SW480 (cell line): ENCODE data around the gene EFCAB13.

Experiments used
- DNase-seq: peaks from one replicate; pipeline ENCODE4 v3.0.0-alpha.2; 2016; ENCODE audit warnings: low spot score

The EFCAB13 gene, protein sequence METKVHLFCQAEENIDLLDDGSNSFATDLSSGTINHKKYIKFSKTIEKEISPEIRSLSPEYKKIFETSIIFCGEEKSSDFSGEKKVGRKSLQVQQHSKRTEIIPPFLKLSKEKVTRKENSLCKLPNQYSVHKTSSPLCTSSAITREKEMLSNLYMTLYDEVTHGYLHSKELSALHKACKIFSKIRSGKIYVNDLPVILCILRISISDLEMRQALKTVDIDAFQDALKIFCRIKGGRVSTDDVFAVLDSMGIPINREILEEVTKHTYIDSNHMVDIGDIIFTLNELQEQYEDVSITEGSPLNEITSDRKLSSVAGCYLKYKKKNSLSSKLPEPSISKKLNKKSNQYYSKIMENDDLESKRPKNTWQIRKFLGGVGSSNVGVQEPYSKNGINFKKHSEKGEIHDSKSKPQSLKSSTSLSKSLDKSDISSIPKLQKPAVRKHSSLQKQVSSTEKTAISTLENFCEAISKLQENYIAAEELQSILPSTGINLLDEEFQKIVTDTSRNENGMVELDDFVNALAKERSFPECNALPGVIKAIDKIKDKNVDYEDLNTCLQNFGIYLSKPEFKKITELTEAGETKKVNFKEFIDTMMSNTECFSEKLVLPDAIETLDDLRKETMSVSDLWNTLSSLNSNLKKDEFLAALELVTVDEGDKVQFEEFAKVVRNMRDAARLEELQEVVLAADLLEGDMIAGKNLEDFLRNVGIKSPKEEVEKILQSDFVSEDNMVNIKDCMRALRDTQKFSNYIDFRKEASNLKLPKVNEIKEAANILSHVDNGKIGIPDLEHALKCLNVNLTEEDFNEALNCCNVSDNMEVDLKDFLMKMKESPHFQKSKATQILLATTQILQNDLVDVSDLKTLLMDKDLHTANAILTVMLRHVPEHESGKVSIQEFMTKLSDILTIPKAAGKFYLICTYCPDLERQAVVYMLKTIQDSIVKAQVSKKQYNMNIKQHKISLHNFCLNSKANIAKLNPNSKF

DNA sequence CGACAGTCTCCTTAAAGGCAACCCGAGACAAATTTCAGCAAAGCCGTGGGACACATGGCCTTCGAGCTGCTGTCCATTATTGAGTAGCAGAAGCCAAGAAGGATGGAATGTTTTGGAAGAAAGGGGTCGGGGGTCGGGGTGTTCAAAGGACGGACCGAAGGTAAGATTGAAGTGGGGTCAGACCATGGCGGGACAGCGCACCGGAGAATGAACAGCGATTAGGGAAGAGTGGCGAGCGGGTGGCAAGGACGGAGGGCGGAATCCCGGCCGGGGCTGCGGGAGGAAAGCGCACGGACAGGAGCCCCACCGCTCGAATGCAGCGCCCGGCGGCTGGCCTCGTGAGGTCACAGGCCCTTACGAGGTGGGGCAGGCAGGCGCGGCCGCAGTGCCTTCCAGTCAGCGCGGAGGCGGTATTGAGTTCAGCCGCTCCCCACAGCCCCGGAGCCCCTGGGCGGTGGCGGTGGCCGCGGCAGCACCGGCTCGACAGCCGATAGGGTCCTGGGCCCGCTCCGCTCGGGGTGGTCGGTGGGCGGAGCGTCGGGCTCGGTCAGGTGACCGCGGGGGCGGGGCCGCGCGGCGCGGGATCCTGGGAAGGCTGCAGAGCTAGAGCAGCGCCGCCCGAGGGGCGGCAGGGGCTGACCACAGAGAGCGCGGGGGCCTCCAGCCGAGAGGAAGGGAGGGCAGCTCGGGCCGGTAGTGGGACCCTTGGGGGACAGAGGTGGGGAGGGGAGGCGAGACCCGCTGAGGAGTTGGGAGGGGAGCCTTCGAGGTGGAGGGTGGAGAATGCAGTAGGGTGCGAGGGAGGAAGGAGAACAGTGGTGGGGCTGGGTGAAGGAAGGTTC, at the start of gene EFCAB13:
Gene EFCAB13, plus strand, starts transcription at position 574 of the 842 bp plus-strand sequence. CDS start 4,399 bp downstream, outside the sequence.
- peak; percentile 85 for DNase-seq

DNA sequence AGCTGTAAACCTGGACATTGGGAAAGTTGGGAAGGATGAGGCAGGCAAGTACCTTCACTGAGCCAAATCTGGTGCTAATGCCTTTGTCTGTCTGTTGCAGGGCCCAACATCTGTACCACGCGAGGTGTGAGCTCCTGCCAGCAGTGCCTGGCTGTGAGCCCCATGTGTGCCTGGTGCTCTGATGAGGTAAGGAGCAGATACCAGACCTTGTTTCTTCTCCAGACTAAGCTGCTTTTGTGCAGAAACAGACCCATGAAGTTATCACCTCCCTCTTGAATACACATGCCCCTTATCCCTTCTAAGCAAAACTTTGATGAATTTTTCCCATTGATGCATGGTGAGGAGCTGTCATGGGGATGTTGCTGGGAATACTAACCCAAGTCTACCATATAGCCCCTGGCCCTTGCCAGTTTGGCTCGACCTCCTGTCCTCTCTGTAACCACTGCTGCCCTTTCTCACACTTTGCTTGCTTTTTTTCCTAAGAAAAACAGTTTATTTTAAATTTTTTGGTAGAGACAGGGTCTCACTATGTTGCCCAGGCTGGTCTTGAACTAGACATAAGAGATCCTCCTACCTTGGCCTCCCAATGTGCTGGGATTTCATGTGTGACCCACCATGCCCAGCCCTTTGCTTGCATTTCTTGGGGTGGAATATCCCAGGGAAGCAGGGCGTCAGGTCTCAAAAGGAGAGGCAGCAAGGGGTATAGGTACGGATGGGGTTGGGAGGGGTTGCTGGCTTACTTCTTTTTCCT, 49.3 kb upstream of the EFCAB13 start:
- no peak for DNase-seq

DNA sequence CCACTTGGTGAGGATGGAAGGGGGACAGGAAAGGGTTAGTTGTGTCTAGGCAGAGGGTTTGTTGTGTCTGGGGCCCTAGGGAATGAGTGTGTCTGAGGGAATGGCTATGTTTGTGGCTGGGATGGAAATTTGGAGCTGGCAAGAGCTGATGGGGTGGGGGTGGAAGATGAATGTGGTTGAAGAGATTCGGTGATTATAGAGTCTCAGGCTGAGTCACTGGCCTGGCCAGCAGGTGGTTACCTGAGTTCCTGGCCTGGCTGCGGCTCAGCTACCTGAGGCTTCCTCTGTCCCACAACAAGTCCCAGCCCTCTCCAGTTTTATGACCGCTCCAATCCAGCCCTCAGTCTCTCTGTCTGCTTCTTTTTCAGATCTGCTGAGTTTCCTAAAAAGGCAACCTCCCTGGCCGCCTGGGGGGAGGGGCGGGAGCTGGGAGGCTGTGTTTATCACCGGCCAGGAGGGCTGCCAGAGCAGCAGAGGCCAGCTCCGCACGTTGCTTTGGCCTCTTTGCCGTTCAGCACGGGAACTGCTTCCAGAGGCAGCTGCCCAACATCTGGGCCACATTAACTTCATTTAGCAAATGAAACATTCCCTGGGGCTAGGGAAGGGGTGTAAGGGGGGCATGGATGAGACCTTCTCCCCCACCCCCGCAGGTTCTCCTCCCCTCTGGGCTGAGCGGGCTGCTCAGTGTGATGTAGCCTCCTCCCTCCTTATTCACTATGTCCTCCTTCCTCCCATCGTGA, 48.3 kb upstream of the EFCAB13 start:
- peak; percentile 54 for DNase-seq

DNA sequence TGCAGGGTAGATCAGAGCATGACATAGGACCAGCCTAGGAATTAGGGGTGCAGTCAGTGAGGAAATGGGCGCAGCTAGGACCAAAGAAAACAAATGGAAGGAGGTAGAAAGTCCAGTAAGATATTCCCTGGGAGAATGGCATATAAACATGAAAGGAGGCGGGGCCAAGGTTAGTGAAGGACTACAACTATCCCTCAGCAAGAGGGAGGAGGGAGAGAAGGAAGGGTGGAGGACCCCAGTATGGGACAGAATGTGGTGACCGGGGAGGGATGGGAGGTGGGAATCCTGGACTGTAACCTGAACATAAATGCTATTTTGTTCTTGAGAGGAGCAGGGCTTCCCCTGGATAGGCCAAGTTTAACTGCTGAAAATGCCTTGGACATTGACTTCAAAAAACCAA, 47.3 kb upstream of the EFCAB13 start:
- no peak for DNase-seq

DNA sequence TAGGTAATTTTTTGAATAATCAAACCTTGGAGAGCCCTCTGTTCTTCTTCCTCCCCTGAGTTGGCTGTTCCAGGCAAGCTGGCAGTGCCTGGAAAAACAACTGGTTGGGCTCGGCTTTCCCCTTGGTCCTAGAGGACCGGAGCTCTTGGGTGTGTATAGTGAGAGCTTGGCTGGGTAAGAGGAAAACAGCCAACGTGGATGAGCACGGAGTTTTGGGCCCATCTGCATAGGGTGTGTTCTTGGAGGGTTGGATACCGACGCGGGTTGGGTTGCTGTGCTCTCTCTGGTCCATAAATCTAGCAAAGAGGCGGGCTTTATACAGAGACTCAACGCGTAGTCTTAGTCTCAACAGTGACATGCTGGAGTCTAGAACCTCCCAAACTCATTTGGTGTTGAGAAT, 46.9 kb upstream of the EFCAB13 start:
- peak; percentile 44 for DNase-seq

DNA sequence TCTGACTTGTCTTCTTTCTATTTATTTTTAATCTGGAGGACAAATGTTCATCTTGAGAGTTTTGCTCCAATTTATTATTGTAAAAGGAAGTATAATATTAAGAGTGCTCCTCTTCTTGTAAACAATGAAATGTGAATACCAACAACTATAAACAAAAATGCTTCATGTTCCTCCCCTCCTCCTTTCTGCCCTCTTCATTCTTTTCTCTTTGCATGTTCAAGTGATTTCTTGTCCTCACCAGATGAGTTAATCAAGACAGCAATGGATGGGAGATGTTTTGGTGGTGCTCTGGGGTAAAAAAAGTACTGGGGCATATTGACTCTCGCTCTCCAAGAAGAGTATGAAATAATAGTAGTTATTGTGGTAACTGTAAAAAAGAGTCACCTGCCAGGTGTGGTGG, 45.8 kb upstream of the EFCAB13 start:
- no peak for DNase-seq

DNA sequence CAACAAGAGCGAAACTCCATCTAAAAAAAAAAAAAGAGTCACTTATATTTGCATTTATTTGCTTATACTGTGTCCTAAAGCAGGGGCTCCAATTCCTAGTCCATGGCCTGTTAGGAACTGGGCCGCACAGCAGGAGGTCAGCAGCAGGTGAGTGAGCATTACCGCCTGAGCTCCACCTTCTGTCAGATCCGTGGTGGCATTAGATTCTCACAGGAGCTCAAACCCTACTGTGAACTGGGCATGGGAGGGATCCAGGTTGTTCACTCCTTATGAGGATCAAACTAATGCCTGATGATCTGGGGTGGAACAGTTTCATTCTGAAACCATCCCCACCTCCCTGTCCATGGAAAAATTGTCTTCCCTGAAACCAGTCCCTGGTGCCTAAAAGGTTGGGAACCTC, 45.2 kb upstream of the EFCAB13 start:
- no peak for DNase-seq

DNA sequence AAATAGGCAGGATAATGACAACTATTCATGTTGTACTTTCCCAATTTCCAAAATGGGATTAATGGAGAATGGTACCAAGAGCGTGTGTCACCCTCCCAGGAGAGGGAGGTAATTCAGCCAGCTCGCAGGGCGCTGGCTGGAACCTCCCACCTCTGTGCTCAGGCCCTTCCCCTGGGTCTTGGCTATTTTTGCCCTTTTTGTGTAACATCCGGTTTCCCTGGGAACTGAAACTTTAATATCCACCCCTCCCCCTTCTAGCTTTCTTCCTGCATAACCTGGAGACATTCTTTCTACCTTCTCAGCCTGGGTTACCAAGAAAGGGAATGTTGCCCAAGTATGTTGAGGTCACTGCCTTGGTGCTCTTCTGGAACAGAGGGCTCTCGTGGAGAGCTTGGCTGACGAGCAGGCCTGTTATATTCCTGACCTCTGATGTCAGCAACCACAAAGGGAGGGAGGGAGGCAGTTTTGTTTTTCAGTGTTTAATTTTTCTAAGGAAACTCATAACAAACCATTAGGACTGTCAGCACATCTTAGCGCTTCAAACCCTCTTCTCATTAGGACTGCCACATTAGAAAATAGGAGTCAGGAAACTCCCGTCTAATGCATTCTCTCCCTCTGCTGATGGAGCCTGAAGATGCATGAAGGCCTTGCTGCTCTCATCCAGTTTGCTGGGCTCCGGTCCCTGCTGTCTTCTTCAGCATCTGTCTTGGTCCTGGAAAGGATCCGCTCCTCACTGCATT, 44.5 kb upstream of the EFCAB13 start:
- DNase-seq, result no peak

DNA sequence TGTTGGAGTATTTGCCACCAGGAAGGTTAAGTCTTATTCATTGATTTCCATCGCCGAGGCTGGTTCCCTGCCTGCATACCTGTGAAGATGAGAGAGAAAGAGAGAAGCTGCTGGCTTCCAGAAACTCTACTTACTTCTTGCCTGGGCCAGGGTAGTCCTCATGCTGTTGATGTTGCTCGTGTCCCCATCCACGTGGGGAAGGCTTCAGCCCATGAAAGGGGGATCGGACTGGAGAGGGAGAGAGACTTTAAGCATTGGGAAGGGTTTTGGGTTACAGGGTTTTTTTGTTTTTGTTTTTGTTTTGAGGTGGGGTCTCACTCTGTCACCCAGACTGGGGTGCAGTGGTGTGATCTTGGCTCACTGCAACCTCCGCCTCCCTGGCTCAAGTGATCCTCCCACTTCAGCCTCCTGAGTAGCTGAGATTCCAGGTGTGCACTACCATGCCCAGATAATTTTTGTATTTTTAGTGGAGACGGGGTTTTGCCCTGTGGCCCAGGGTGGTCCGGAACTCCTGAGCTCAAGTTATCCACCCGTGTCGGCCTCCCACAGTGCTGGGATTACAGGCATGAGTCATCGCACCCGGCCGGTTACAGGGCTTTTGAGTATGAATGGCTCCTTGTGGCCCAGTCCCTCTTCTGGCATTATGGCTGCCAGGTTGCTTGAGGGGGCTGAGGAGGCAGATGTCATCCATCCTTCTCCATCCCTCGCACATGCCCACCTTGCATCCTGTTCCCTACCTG, 43.5 kb upstream of the EFCAB13 start:
- DNase-seq, result no peak

DNA sequence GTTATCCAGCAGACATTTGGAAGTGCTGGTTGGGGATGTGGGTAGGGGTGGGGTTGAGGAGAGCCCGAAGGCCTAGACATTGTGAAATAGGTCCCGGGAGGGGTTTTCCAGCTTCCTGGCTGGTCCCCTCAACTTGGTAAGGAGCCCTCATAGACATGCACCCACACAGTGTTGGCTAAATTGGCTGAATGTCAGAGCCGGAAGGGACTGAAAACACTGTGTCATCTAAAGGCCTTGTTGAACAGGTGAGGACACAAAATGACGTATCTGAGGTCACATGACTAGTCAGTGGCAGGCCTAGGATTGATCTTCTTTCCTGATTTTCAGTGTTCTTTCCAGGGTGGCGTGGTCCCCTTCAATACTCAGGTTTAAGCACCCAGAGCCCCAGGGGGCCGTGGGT, 42.5 kb upstream of the EFCAB13 start:
- no peak for DNase-seq

DNA sequence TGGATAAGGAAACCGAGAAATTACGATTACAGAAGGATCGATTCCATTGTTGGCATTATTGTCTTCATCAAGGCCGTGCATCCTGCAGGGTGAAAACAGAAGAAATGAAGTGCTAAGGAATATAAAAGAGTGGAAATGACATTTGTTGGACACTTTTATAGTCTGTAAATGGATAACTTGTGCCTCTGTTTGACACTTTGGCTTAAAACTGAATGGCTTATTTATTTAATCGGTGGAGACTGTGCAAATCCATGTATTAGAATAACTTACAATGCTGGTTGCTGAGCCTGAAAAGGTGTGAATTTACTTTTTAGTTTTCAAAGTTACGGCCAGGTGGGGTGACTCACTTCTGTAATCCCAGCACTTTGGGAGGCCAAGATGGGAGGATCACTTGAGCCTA, 38.8 kb upstream of the EFCAB13 start:
- no peak for DNase-seq

DNA sequence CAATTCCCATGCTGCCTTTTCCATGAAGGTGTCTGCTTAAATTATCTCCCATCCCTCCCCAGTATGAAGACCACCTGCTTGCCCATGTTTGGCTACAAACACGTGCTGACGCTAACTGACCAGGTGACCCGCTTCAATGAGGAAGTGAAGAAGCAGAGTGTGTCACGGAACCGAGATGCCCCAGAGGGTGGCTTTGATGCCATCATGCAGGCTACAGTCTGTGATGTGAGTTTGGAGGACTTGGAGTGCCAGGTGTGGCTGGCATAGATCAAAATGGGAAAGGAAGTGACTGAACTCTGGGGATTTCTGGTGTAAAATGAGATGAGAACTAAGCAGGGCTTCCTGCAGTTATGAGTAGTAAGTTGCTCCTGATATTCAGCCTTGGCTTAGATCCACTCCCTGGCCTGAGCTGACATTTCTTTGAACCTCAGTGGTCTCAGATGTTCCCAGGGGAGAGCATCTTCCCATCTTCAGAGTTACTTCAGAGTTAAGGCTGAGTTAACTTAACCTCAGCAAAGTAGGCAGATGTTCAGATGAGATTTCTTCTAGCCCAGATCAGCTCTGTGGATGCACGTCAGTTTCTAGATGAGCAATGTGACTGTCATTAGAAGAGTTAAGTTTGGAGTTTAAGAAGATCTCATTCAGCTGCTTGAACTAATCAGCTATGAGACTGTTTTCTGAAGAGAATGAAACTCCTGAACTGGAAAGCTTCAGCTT, 37.4 kb upstream of the EFCAB13 start:
- no peak for DNase-seq

DNA sequence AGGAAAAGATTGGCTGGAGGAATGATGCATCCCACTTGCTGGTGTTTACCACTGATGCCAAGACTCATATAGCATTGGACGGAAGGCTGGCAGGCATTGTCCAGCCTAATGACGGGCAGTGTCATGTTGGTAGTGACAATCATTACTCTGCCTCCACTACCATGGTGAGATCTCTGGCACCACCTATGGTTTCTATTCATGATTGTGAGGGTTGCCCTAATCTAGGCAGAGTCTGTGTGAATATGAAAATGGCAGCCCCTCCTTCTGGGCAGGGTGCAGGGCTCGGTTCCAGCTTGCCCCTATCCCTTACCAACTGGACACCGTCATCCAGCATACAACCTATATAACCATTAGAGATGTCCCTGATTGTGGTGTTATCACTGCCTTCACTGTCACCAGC, 36.7 kb upstream of the EFCAB13 start:
- no peak for DNase-seq

DNA sequence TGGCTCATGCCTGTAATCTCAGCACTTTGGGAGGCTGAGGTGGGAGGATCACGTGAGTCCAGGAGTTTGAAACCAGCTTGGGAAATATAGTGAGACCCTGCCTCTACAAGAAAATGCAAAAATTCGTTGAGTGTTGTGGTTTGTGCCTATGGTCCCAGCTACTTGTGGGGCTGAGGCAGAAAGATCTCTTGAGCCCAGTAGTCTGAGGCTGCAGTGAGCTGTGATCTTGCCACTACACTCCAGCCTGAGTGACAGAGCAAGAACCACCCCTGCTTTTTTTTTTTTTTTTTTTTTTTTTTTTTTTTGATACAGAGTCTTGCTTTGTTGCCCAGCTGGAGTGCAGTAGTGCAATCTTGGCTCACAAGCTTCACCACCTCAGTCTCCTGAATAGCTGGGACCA, 36.1 kb upstream of the EFCAB13 start:
- no peak for DNase-seq

DNA sequence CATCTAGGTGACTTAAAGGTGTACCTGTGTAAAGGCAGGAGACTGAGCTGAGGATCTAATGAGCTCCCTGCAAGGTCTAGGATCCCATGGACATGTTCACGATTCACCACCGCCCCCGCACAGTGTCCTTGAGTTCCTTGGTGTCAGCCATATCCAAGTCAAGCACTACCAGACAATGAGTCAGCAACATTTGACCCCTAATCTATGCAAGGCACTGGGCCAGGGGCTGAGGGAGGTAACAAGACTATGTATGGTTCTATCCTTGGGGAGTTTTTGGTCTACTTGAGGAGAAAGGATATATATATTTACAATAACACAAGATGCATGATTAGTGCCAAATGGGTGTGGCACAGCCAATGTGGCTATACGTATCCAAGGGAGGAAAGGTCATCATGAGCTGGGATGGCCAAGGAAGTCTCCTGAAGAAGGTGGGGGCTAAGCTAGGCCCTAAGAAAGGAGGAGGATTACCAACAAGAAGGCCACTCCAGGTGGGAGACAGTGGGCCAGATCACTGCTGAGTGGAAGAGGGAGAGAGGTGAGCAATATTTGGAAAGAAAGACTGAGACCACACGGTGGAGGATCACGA, 35.1 kb upstream of the EFCAB13 start:
- DNase-seq, result no peak

DNA sequence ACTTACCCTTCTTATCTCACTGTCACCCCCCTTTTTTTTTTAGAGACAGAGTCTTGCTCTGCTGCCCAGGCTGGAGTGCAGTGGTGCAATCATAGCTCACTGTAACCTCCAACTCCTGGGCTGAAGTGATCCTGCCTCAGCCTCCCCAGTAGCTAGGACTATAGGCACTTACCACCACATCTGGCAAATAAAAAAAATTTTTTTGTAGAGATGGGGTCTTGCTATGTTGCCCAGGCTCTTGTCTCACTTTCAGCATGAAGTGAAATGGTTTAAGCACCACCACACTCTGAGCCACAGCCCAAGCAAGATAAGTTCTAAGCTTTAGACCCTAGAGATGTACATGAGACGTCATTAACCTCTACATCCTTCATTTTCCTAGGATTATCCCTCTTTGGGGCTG, 34.5 kb upstream of the EFCAB13 start:
- no peak for DNase-seq

DNA sequence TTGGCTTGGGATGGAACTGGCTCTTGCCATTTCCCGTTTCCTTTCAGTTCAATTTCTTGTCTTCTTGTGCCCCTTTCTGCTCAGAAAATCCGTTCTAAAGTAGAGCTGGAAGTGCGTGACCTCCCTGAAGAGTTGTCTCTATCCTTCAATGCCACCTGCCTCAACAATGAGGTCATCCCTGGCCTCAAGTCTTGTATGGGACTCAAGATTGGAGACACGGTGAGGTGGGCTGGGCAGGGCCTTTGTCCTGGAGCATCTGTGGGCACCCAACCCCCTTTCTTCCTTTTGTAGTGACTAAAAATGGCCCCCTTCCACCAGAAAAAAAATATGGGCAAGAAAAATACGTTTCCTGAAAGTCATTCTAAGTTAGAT, 32.9 kb upstream of the EFCAB13 start:
- no peak for DNase-seq

DNA sequence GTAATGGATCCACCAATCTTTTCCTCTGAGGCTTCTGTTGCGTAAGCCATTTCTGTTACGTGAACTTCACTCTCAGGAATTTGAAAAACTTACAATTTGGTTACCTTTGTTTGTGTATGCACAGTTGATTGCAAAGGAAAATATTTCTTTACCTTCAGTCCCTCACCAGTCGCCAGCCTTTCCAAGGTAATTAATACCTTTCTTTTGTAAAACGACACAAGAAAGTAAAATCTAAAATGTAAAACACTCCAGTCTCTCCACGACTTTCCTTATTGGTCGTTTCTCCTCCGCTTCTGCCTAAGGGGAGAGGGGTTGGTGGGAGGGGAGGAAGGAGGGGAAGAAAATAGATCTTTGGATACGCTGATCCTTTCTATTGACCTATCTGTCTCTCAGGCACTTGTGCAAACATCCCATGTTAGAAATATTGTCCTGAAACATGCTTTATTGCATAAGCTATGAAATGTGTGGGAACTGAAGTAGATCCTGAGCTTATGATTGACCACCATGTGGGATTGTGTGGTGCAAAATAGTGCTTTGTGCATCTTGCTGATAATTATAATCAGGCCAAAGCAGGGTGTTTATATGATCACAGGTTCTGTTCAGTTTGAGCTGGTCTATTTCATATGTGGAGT, 32.4 kb upstream of the EFCAB13 start:
- no peak for DNase-seq
